Measurements from ENCODE around the gene WDR70.

DNA sequence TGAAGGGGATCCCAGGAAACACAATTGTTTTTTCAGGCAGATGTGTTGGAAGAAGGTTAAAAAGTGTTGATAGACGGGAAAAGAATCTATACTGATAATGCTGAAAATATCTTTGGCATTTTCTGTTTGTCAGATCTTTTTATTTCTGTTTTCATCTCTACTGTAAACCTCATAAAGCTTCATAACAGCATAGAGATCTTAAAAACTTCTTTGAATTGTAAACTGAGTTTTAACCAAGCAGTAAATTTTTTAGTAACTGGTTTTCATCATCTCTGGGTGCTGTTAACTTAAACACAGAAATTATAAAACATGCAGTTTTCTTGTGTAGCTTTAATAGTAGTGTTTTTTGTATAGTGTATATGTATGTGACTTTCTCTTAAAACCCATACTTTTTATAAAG lies 227.0 kb downstream of the WDR70 start:
- TF ChIP-seq, protein P1, sequence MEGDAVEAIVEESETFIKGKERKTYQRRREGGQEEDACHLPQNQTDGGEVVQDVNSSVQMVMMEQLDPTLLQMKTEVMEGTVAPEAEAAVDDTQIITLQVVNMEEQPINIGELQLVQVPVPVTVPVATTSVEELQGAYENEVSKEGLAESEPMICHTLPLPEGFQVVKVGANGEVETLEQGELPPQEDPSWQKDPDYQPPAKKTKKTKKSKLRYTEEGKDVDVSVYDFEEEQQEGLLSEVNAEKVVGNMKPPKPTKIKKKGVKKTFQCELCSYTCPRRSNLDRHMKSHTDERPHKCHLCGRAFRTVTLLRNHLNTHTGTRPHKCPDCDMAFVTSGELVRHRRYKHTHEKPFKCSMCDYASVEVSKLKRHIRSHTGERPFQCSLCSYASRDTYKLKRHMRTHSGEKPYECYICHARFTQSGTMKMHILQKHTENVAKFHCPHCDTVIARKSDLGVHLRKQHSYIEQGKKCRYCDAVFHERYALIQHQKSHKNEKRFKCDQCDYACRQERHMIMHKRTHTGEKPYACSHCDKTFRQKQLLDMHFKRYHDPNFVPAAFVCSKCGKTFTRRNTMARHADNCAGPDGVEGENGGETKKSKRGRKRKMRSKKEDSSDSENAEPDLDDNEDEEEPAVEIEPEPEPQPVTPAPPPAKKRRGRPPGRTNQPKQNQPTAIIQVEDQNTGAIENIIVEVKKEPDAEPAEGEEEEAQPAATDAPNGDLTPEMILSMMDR (IDR thresholded peaks at IDR 0.05): no peak
- no peak for TF ChIP-seq POLR2A (IDR thresholded peaks at IDR 0.05)
